NCI-H1436 treated with DMSO at 0.1 percent for 48 hours (cell line): Measurements from ENCODE around the gene AUTS2.

Source experiments
- DNase-seq: peaks from one replicate; lab custom pipeline; 2025; lab: John Stamatoyannopoulos, UW

AUTS2 gene

DNA sequence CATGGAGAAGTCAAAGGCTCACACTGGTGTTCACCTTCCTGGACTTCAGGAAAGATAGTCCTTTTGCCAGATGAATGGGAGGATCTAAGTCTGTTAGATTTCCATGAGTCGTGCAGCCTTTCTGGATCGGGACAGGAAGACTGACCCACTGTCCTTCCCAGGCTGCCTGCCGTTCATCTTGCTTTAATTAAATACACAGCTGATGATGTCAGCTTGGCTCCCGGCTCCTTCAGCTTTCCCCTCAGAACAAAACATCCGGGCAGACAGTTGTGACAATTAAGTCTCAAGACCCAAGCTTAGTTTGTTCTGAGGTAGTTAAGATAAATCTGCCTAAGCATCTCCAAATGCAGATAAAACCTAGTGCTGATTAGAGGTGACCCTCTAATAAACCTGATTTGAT is 58.6 kb downstream of the AUTS2 start:
- no peak for DNase-seq

DNA sequence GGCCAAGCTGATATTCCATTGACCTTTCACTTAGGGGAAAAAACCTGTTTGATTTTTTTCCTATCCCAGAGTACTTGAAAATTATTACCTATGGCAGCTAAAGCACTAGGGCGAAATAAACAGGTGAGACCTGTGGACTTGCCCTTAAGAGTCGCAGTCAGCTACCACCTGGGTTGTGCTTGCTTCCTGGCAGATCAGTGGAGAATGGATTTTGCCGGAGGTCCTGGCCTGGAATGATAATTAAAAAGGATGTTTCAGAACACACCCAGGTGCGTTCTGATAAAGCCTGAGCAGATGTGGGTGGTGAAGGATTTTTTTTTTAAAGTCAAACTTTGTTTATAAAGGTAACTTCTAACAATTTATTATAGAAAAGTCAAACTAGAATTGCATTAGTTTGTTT is 59.1 kb downstream of the AUTS2 start:
- no peak for DNase-seq

DNA sequence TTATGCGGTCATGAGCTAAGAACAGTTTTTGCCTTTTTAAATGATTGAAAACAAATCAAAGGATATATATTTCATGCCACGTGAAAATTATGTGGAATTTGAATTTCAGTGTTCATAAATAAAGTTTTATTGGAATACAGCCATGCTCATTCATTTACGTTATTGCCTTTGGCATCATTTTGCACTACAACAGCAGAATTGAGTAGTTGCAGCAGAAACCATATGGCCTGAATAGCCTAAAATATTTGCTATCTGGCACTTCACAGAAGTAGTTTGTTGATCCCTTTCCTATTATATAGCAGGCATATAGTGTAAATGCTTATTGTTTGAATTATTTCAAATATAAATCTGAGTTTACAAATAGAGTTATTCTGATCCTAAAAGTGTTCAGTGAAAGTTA is 59.7 kb downstream of the AUTS2 start:
- no peak for DNase-seq

DNA sequence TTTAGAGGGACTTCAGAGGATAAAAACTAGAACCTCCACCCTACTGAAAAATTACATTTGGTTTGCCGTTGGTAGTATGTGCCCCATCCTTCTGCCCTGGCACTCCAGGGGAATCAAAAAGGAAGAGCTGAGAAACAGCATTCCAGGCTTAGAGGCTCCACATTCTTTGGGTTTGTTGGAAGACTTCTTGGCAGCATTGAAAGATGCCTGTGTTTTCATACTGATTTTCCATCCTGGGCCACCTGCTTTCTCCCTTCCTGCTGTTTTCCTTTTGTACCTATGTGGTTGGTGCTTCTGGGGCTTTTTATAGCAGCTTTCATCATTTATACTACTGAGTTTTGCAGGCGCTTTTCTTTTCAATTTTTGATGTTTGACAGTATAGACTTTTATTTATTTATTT is 61.7 kb downstream of the AUTS2 start:
- no peak for DNase-seq

DNA sequence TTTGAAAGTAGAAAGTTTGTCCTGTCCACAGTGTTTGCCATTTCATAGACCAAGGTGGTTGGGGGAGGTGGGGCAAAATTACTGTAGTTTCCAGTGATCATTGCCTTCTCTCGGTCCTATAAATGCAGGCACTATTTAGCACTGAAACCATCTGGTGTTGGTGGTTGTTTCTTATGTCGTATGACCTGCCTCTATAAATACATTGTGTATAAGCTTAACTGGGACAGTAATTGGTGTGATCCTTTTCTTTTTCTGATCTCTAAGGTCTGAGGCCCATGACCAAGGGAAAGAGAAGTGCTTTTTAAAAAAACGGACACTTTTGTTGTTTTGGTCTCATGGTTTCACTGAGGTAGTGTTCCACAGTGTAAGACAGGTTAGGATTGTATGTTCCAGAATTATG is 63.1 kb downstream of the AUTS2 start:
- no peak for DNase-seq

DNA sequence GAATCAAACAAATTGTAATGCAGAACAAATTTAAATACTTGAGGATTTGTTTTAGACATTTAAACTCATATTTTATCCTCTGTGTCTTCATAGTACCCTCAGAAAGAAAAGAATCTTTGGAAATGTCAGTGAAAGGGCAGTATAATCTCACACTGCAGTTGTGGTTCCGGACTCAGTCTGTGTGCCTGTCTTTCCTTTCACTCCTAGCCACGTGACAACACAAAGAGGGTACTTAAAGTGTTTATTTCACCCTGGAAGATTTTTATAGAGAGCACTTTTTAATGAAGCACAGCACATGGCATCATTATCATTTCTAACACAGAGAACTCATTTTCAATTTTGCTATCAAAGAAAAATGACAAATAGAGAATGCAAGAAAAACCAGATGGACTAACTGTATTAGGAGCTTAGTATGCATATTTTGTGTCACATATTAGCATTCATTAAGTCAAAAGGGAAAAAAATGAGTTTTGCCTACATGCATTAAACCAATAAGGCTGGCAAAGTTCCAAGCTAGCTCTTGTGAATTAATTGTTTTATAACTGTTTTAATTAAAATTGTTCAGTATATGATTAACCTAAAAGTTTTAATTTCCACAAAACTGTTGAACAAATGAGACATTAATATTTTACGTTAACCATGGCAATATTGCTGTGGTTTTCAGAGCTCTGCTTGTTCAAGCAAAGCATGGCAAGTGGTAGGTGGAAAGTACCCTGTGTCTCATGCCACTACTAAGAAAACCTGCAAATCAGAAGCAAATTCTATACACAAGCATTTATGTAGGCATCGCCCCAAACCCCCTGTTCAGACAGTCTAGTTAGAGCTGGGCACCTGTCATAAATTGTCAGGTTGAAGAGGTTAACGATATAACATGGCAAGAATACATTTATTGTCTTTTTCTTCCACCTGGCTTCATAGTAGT is 65.9 kb downstream of the AUTS2 start:
- DNase-seq, result no peak

DNA sequence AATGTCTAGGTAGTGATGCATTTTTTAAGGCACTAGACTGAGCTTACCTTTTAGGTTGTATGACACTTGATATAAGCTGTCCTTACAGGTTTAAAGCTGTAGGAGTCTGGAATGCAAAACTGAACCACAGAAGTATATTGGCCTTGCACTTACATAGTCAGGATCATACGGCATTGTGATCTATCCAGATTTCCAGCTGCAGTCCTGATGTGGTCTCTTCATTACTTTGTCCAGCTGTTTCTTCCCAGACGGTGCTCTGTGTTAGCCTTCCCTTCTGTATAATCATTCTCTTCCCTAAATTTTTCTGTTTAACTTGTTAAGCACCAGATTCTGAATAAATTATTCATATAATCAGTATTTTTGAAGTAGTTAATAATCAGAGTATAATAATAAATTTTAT is 67.1 kb downstream of the AUTS2 start:
- no peak for DNase-seq

- no peak for DNase-seq
Measured at GRCh38 chr7:69668339-69668870, 70.1 kb downstream of the AUTS2 start.

- DNase-seq, result no peak
Measured at GRCh38 chr7:69670701-69671100, 72.4 kb downstream of the AUTS2 start.

- DNase-seq, result no peak
Measured at GRCh38 chr7:69673074-69673473, 74.8 kb downstream of the AUTS2 start.

GRCh38 chr7:69674701-69675182 is 76.5 kb downstream of the AUTS2 start:
- no peak for DNase-seq

GRCh38 chr7:69676247-69676646 is 78.0 kb downstream of the AUTS2 start:
- no peak for DNase-seq

- no peak for DNase-seq
Measured at GRCh38 chr7:69677054-69677852, 79.0 kb downstream of the AUTS2 start.

- DNase-seq, result no peak
Measured at GRCh38 chr7:69677881-69678493, 79.7 kb downstream of the AUTS2 start.

DNA sequence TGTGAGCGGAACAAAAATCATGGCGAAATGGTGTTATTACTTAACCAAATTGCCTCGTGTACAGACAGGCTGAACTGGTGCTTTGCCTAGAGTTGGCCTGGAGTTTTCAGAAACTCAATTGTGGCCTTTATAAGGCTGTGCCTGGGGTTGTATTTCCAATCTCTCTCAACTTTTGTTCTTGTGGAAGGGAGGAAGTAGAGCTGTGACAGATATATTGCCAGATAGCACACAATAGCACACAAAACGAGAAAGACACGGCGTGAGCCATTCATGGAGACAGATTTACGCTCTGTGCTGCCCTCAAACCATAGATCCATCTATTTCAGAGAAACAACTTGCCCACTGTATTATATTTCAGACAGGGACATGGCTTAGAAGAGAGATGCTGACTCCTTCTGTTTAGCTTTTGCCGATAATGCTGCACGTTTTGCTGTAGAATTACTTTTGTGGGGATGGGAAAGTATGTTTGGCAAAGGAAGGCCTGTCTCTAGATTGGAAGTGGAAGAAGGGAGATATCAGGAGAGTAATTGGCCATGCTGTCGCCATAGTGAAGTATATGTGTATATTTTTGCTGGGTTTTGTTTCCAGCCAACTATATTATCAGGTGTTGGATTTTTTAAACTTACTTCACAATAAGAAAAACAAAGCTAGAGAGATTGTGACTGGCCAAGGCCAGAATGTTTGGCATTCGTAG is 80.4 kb downstream of the AUTS2 start:
- no peak for DNase-seq

DNA sequence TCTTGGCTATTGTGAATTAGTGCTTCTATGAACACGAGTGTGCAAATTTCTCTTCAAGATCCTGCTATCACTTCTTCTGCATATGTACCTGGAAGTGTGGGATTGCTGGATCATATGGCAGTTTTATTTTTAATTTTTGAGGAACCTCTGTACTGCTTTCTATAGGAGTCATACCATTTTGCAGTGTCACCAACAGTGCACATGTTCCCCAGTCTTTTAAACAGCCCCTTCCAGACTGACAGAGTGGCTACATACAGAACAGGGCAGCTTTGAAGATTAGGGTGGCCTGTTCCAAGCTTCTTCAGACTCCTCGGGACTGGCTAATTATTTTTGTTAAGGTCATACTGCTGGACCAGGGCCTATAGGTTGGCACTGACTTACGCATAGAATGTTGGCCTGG is 82.9 kb downstream of the AUTS2 start:
- no peak for DNase-seq

GRCh38 chr7:69682518-69682917 is 84.2 kb downstream of the AUTS2 start:
- no peak for DNase-seq

DNA sequence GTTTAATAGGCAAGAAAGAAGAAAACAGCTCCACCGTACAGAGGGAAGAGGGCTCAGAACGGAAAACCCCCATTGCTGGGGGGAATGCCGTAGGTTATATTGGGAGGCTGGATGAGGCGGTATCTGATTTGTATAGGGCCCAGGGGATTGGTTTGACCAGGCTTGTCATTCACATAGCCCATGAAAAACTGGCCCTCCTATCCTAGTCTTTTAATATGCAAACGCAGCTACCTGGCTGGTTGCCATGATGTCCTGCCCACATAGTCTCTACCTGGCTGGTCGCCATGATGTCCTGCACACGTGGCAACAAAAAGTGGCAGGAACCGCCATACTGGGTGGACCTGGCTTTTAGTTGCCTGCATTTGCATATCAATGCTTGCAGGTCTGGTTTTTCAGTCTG is 84.7 kb downstream of the AUTS2 start:
- no peak for DNase-seq

GRCh38 chr7:69684369-69685292 is 86.4 kb downstream of the AUTS2 start:
- DNase-seq, result no peak

GRCh38 chr7:69685293-69685631 is 87.0 kb downstream of the AUTS2 start:
- no peak for DNase-seq

GRCh38 chr7:69686366-69686765 is 88.1 kb downstream of the AUTS2 start:
- DNase-seq, result no peak
